ENCODE data around the gene TMCC2.

The TMCC2 gene

GRCh38 chr1:205237526-205238484 is 10.1 kb downstream of the TMCC2 start:
- no peak for TF ChIP-seq CREB1 (IDR thresholded peaks at IDR 0.05; ENCODE audit: low read depth)

- TF ChIP-seq CREB1 (IDR thresholded peaks at IDR 0.05; ENCODE audit: low read depth) (no peak), REST (IDR thresholded peaks at IDR 0.05; ENCODE audit: low read depth) (no peak), FOXM1 (IDR thresholded peaks at IDR 0.05; ENCODE audit: borderline replicate concordance, low read depth) (no peak), CEBPB (IDR thresholded peaks at IDR 0.05) (no peak), NFIC (IDR thresholded peaks at IDR 0.05) (no peak), USF1 (IDR thresholded peaks at IDR 0.05) (no peak), ZBTB7A (IDR thresholded peaks at IDR 0.05; ENCODE audit: low read depth) (no peak), TAF1 (IDR thresholded peaks at IDR 0.05; ENCODE audit: low read depth) (no peak), MAX (IDR thresholded peaks at IDR 0.05) (no peak), TCF12 (IDR thresholded peaks at IDR 0.05; ENCODE audit: low read depth) (no peak), TEAD4 (IDR thresholded peaks at IDR 0.05) (no peak), EGR1 (IDR thresholded peaks at IDR 0.05) (no peak)
Observed at GRCh38 chr1:205239078-205239477, 11.3 kb downstream of the TMCC2 start.

GRCh38 chr1:205240118-205240517 is 12.4 kb downstream of the TMCC2 start:
- TF ChIP-seq FOXM1 (IDR thresholded peaks at IDR 0.05; ENCODE audit: borderline replicate concordance, low read depth) = no peak
- TF ChIP-seq TAF1 (IDR thresholded peaks at IDR 0.05; ENCODE audit: low read depth) = no peak
- no peak for TF ChIP-seq TEAD4 (IDR thresholded peaks at IDR 0.05)
- no peak for TF ChIP-seq YY1 (IDR thresholded peaks at IDR 0.05; ENCODE audit: low read depth)
- no peak for TF ChIP-seq MAX (IDR thresholded peaks at IDR 0.05)
- TF ChIP-seq EP300 (IDR thresholded peaks at IDR 0.05; ENCODE audit: borderline replicate concordance) = no peak

GRCh38 chr1:205240569-205240968 is 12.8 kb downstream of the TMCC2 start:
- TF ChIP-seq NFIC (IDR thresholded peaks at IDR 0.05) = no peak
- TF ChIP-seq FOXM1 (IDR thresholded peaks at IDR 0.05; ENCODE audit: borderline replicate concordance, low read depth) = no peak
- TF ChIP-seq ZBTB7A (IDR thresholded peaks at IDR 0.05; ENCODE audit: low read depth) = no peak
- no peak for TF ChIP-seq RAD21 (IDR thresholded peaks at IDR 0.05; ENCODE audit: low read depth)
- no peak for TF ChIP-seq YY1 (IDR thresholded peaks at IDR 0.05; ENCODE audit: low read depth)
- TF ChIP-seq EP300 (IDR thresholded peaks at IDR 0.05; ENCODE audit: borderline replicate concordance) = no peak
- no peak for TF ChIP-seq TCF12 (IDR thresholded peaks at IDR 0.05; ENCODE audit: low read depth)
- no peak for TF ChIP-seq CREB1 (IDR thresholded peaks at IDR 0.05; ENCODE audit: low read depth)
- no peak for TF ChIP-seq CEBPB (IDR thresholded peaks at IDR 0.05)
- TF ChIP-seq USF1 (IDR thresholded peaks at IDR 0.05) = no peak
- no peak for TF ChIP-seq MAX (IDR thresholded peaks at IDR 0.05)
- no peak for TF ChIP-seq REST (IDR thresholded peaks at IDR 0.05; ENCODE audit: low read depth)
- no peak for TF ChIP-seq EGR1 (IDR thresholded peaks at IDR 0.05)
- no peak for TF ChIP-seq TEAD4 (IDR thresholded peaks at IDR 0.05)
- no peak for TF ChIP-seq TAF1 (IDR thresholded peaks at IDR 0.05; ENCODE audit: low read depth)

- TF ChIP-seq REST (IDR thresholded peaks at IDR 0.05; ENCODE audit: low read depth) = no peak
- TF ChIP-seq TCF12 (IDR thresholded peaks at IDR 0.05; ENCODE audit: low read depth) = no peak
- TF ChIP-seq EGR1 (IDR thresholded peaks at IDR 0.05) = no peak
- TF ChIP-seq YY1 (IDR thresholded peaks at IDR 0.05; ENCODE audit: low read depth) = no peak
- no peak for TF ChIP-seq RAD21 (IDR thresholded peaks at IDR 0.05; ENCODE audit: low read depth)
- no peak for TF ChIP-seq MAX (IDR thresholded peaks at IDR 0.05)
- no peak for TF ChIP-seq TAF1 (IDR thresholded peaks at IDR 0.05; ENCODE audit: low read depth)
- no peak for TF ChIP-seq NFIC (IDR thresholded peaks at IDR 0.05)
- TF ChIP-seq FOXM1 (IDR thresholded peaks at IDR 0.05; ENCODE audit: borderline replicate concordance, low read depth) = no peak
- TF ChIP-seq TEAD4 (IDR thresholded peaks at IDR 0.05) = no peak
- TF ChIP-seq USF1 (IDR thresholded peaks at IDR 0.05) = no peak
- TF ChIP-seq EP300 (IDR thresholded peaks at IDR 0.05; ENCODE audit: borderline replicate concordance) = no peak
- no peak for TF ChIP-seq CREB1 (IDR thresholded peaks at IDR 0.05; ENCODE audit: low read depth)
- no peak for TF ChIP-seq ZBTB7A (IDR thresholded peaks at IDR 0.05; ENCODE audit: low read depth)
Observed at GRCh38 chr1:205241366-205242030, 13.8 kb downstream of the TMCC2 start.

Measured in Ishikawa (cell line).